HG02981 (cell line): ENCODE data around the gene CCDC106.
A peak's percentile ranks its signal among the peaks of the same experiment; 100 is the strongest.

Experiments
- ATAC-seq: cut with Tn5 transposase; IDR thresholded peaks from one replicate; pipeline ENCODE4 v1.9.1; 2021; ENCODE audit warnings: mild to moderate bottlenecking, moderate library complexity; ENCODE audit not compliant: unreplicated experiment

The CCDC106 gene

GRCh38 chr19:55647732-55648584, at the start of gene CCDC106:
TSS of gene CCDC106 (plus strand) at chr19:55648212. CDS start at chr19:55649047, 835 bp downstream.
- ATAC-seq = no peak

GRCh38 chr19:55598719-55599467, 49.1 kb upstream of the CCDC106 start:
- ATAC-seq = peak; percentile 46

GRCh38 chr19:55599468-55599841, 48.6 kb upstream of the CCDC106 start, which contains the start of gene FIZ1:
TSS of gene FIZ1 (minus strand) at chr19:55599517. CDS start at chr19:55597865, 1,652 bp downstream.
- ATAC-seq = peak; percentile 51

- peak; percentile 39 for ATAC-seq
These were observed 48.0 kb upstream of the CCDC106 start, which contains the start of gene ZNF524 for GRCh38 chr19:55599842-55600661. TSS of gene ZNF524 (plus strand) at chr19:55600288. CDS start at chr19:55602113, 1,825 bp downstream.

- ATAC-seq = no peak
These were observed 47.4 kb upstream of the CCDC106 start for GRCh38 chr19:55600662-55601028.

GRCh38 chr19:55601084-55601483, 46.9 kb upstream of the CCDC106 start:
- ATAC-seq = no peak

GRCh38 chr19:55602104-55603001, 45.7 kb upstream of the CCDC106 start:
- no peak for ATAC-seq

- ATAC-seq = no peak
These were observed 44.9 kb upstream of the CCDC106 start for GRCh38 chr19:55603115-55603514.

- ATAC-seq = no peak
These were observed 44.3 kb upstream of the CCDC106 start for GRCh38 chr19:55603581-55604292.

- ATAC-seq = peak; percentile 69
These were observed 42.8 kb upstream of the CCDC106 start for GRCh38 chr19:55605207-55605636.

- ATAC-seq = peak; percentile 8
These were observed 42.2 kb upstream of the CCDC106 start, which contains the start of gene ZNF865 for GRCh38 chr19:55605637-55606470. TSS of gene ZNF865 (plus strand) at chr19:55605647. CDS start at chr19:55613619, 7,972 bp downstream.

- no peak for ATAC-seq
These were observed 41.6 kb upstream of the CCDC106 start for GRCh38 chr19:55606471-55606787.

- no peak for ATAC-seq
These were observed 41.2 kb upstream of the CCDC106 start for GRCh38 chr19:55606817-55607216.

GRCh38 chr19:55609326-55609725, 38.7 kb upstream of the CCDC106 start:
- ATAC-seq = no peak

GRCh38 chr19:55611300-55611982, 36.6 kb upstream of the CCDC106 start:
- ATAC-seq = no peak

GRCh38 chr19:55611983-55612645, 35.9 kb upstream of the CCDC106 start:
- ATAC-seq = no peak

GRCh38 chr19:55613396-55613795, 34.6 kb upstream of the CCDC106 start:
- ATAC-seq = no peak
